ENCODE measurements around the gene KIF13A.
A peak's percentile ranks its signal among the peaks of the same experiment; 100 is the strongest.

KIF13A gene

GRCh38 chr6:17725083-17725482, 262.4 kb downstream of the KIF13A start:
- H3K27me3 ChIP-seq: no peaks in the 10 kb centered on the region
- H3K4me1 ChIP-seq: peaks cover 10 to 14% (median 13%) of the 10 kb centered on the region in 10 experiments
- no peak overlapping the region; a peak in 1 of 22 replicates for H3K9ac ChIP-seq
- peak overlapping the region in 3 of 11 experiments; percentile 14 to 28 (median 23); a peak in 4 of 22 replicates for H3K27ac ChIP-seq
- no peak for TF ChIP-seq Cebpa-rat (IDR thresholded peaks at IDR 0.05)
- no peaks in the 10 kb centered on the region for H4K20me1 ChIP-seq
- peaks cover 10 to 17% (median 14%) of the 10 kb centered on the region in 11 experiments; a peak in 19 of 22 replicates for H3K9me3 ChIP-seq (replicated peaks in 1 of 11)
- H3K4me3 ChIP-seq: no peak overlapping the region
- no peaks in the 10 kb centered on the region for H3K36me3 ChIP-seq
- H3K4me2 ChIP-seq: peak overlapping the region; percentile 41 to 79 (median 62)

DNA sequence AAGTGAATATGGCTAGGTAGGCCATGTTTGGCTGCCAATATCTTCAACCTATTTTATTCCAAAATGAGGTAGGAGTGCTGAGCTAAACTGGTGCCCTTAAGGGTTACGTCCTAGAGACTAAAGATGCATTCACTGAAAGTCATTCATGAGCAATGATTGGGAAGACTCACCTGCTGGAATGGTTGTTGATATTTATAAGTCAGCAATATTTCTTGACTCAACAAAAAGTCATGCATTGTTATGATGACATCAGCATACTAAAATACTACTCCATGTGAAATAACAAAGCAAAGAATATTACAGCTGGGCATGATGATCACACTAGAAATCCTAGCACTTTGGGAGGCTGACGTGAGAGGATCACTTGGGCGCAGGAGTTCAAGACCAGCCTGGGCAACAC, 263.1 kb downstream of the KIF13A start:
- H3K4me1 ChIP-seq: peaks cover 10 to 14% (median 13%) of the 10 kb centered on the region in 10 experiments
- TF ChIP-seq Cebpa-rat (IDR thresholded peaks at IDR 0.05): no peak

GRCh38 chr6:17721671-17722070, 265.8 kb downstream of the KIF13A start:
- no peak overlapping the region for H3K4me3 ChIP-seq
- H4K20me1 ChIP-seq: no peaks in the 10 kb centered on the region
- TF ChIP-seq Cebpa-rat (IDR thresholded peaks at IDR 0.05): no peak
- H3K4me2 ChIP-seq: no peak overlapping the region
- peaks cover 11 to 17% (median 13%) of the 10 kb centered on the region in 10 experiments for H3K4me1 ChIP-seq
- no peaks in the 10 kb centered on the region for H3K36me3 ChIP-seq
- H3K27me3 ChIP-seq: no peaks in the 10 kb centered on the region
- no peaks in the 10 kb centered on the region for H3K9me3 ChIP-seq (replicated peaks in 1 of 11)
- no peak overlapping the region for H3K27ac ChIP-seq
- H3K9ac ChIP-seq: no peak overlapping the region

More for the DNA sequence above, 263.1 kb downstream of the KIF13A start:
- Histone ChIP-seq H3K27me3 (no peaks in the 10 kb centered on the region), H3K27ac (no peak overlapping the region), H3K9me3 (replicated peaks in 1 of 11) (peaks cover 10 to 14% (median 11%) of the 10 kb centered on the region in 11 experiments; a peak in 19 of 22 replicates), H3K36me3 (no peaks in the 10 kb centered on the region), H3K9ac (no peak overlapping the region), H4K20me1 (no peaks in the 10 kb centered on the region), H3K4me2 (peak overlapping the region in 4 of 11 experiments; percentile 56 to 78 (median 63); a peak in 6 of 22 replicates), H3K4me3 (no peak overlapping the region)

GRCh38 chr6:17719323-17720041, 268.0 kb downstream of the KIF13A start:
- Histone ChIP-seq H3K27ac (no peak overlapping the region), H3K4me2 (no peak overlapping the region), H3K9ac (no peak overlapping the region), H3K9me3 (replicated peaks in 1 of 11) (no peaks in the 10 kb centered on the region), H3K4me1 (peaks cover 0 to 27% (median 17%) of the 10 kb centered on the region in 10 experiments; a peak in 16 of 20 replicates), H3K36me3 (no peaks in the 10 kb centered on the region), H3K4me3 (no peak overlapping the region), H3K27me3 (no peaks in the 10 kb centered on the region), H4K20me1 (no peaks in the 10 kb centered on the region)
- TF ChIP-seq Cebpa-rat (IDR thresholded peaks at IDR 0.05): no peak

- Histone ChIP-seq H4K20me1 (no peaks in the 10 kb centered on the region), H3K9me3 (replicated peaks in 1 of 11) (no peaks in the 10 kb centered on the region), H3K4me1 (peaks cover 0 to 34% (median 17%) of the 10 kb centered on the region in 10 experiments; a peak in 15 of 20 replicates), H3K4me2 (peak overlapping the region in 3 of 11 experiments; percentile 76 to 83 (median 78); a peak in 5 of 22 replicates), H3K36me3 (no peaks in the 10 kb centered on the region), H3K9ac (no peak overlapping the region), H3K4me3 (no peak overlapping the region), H3K27ac (peak overlapping the region in 2 of 11 experiments; percentile 64 to 72; a peak in 1 of 22 replicates), H3K27me3 (no peaks in the 10 kb centered on the region)
- TF ChIP-seq Cebpa-rat (IDR thresholded peaks at IDR 0.05): no peak
Observed at GRCh38 chr6:17716221-17716620, 271.2 kb downstream of the KIF13A start.

GRCh38 chr6:17714879-17715851, 272.3 kb downstream of the KIF13A start:
- H3K27ac ChIP-seq: peak overlapping the region in 6 of 11 experiments; percentile 31 to 72 (median 66); a peak in 12 of 22 replicates
- peak overlapping the region in 3 of 11 experiments; percentile 12 to 54 (median 44); a peak in 3 of 22 replicates for H3K9ac ChIP-seq
- no peaks in the 10 kb centered on the region for H3K27me3 ChIP-seq
- H3K4me3 ChIP-seq: peak overlapping the region in 1 of 10 experiments; percentile 26; a peak in 1 of 20 replicates
- H3K9me3 ChIP-seq (replicated peaks in 1 of 11): no peaks in the 10 kb centered on the region
- no peaks in the 10 kb centered on the region; a peak in 1 of 22 replicates for H3K36me3 ChIP-seq
- peak overlapping the region in 9 of 11 experiments; percentile 13 to 86 (median 72); a peak in 16 of 22 replicates for H3K4me2 ChIP-seq
- TF ChIP-seq Cebpa-rat (IDR thresholded peaks at IDR 0.05): no peak
- H4K20me1 ChIP-seq: no peaks in the 10 kb centered on the region
- peaks cover 0 to 34% (median 17%) of the 10 kb centered on the region in 10 experiments; a peak in 15 of 20 replicates for H3K4me1 ChIP-seq

- H3K27me3 ChIP-seq: no peaks in the 10 kb centered on the region
- no peak for TF ChIP-seq Cebpa-rat (IDR thresholded peaks at IDR 0.05)
- peak overlapping the region in 2 of 11 experiments; percentile 64 to 72; a peak in 4 of 22 replicates for H3K27ac ChIP-seq
Observed at GRCh38 chr6:17714177-17714576, 273.3 kb downstream of the KIF13A start.

DNA sequence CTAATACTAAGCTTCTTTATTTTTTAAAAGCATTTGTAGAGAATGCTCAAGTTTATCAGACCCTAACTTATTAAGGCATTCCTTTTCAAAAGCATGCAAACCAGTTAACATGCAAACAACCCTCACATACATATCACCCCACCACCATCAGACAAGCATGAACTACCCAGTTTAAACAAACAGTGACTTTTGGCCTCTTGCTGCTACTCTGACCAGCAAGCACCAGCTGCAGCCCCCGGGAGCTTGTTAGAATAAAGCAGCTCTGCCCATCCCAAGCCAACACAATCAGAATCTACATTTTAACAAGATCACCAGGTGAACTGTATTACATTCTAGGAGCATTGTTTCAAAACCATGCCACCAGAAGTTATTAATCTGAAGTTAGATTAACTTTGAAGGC, 274.9 kb downstream of the KIF13A start:
- H3K4me2 ChIP-seq: no peak overlapping the region
- H3K9ac ChIP-seq: no peak overlapping the region

More at GRCh38 chr6:17714177-17714576, 273.3 kb downstream of the KIF13A start:
- no peaks in the 10 kb centered on the region for H4K20me1 ChIP-seq
- no peaks in the 10 kb centered on the region for H3K9me3 ChIP-seq (replicated peaks in 1 of 11)
- H3K36me3 ChIP-seq: peaks cover 0 to 6% (median 0%) of the 10 kb centered on the region in 11 experiments; a peak in 2 of 22 replicates
- H3K4me2 ChIP-seq: peak overlapping the region in 4 of 11 experiments; percentile 72 to 83 (median 77); a peak in 8 of 22 replicates
- H3K9ac ChIP-seq: no peak overlapping the region
- H3K4me3 ChIP-seq: no peak overlapping the region
- peaks cover 0 to 34% (median 17%) of the 10 kb centered on the region in 10 experiments; a peak in 15 of 20 replicates for H3K4me1 ChIP-seq

More for the DNA sequence above, 274.9 kb downstream of the KIF13A start:
- Histone ChIP-seq H3K9me3 (replicated peaks in 1 of 11) (no peaks in the 10 kb centered on the region), H3K27me3 (no peaks in the 10 kb centered on the region), H4K20me1 (no peaks in the 10 kb centered on the region), H3K4me3 (no peak overlapping the region), H3K36me3 (peaks cover 0 to 10% (median 0%) of the 10 kb centered on the region in 11 experiments; a peak in 6 of 22 replicates), H3K4me1 (peaks cover 0 to 43% (median 20%) of the 10 kb centered on the region in 10 experiments; a peak in 17 of 20 replicates), H3K27ac (no peak overlapping the region)
- TF ChIP-seq Cebpa-rat (IDR thresholded peaks at IDR 0.05): no peak
